CD14-positive monocyte (primary cell): ENCODE results near the gene PHACTR3. TPM values are rescaled to one million over a fixed set of nuclear protein-coding genes. Genes with fewer than 3 reads are reported as not detected.

Source experiments
- DNase-seq, 3 donors: peaks; one replicate each; pipeline ENCODE4 v3.0.0-alpha.2; 2011 to 2022
- H2AFZ ChIP-seq: 2 replicates; pipeline ENCODE4 v1.6.0; 2012; ENCODE audit warnings: mild to moderate bottlenecking, low read depth, low read length, inconsistent platforms; ENCODE audit not compliant: insufficient read depth, poor library complexity, severe bottlenecking
- H3K27ac ChIP-seq, 2 donors: 1 replicate in 1 of 2; 2 replicates in 1 of 2; pipeline ENCODE4 v1.5.1; 2012 to 2013; ENCODE audit warnings: low read length in 2 of 2, control low read depth in 1 of 2, inconsistent platforms in 1 of 2, low read depth in 1 of 2, mild to moderate bottlenecking in 1 of 2
- H3K27me3 ChIP-seq, 2 donors: one replicate each; pipeline versions ENCODE4 v1.6.0 to v1.6.1; 2011 to 2013; ENCODE audit warnings: low read length in 2 of 2; ENCODE audit not compliant: control insufficient read depth in 2 of 2, insufficient read depth in 2 of 2
- H3K36me3 ChIP-seq, 2 donors: replicated peaks in 1 of 2; 1 replicate in 1 of 2; 2 replicates in 1 of 2; pipeline versions ENCODE4 v1.5.1 to v1.6.1; 2012 to 2013; ENCODE audit warnings: low read length in 2 of 2, control low read depth in 1 of 2, inconsistent platforms in 1 of 2, mild to moderate bottlenecking in 1 of 2; ENCODE audit not compliant: insufficient read depth in 2 of 2, control insufficient read depth in 1 of 2
- H3K4me1 ChIP-seq, 2 donors: 1 replicate in 1 of 2; 2 replicates in 1 of 2; pipeline versions ENCODE4 v1.5.1 to v1.6.1; 2012 to 2013; ENCODE audit warnings: low read length in 2 of 2, control low read depth in 1 of 2, inconsistent platforms in 1 of 2, mild to moderate bottlenecking in 1 of 2, moderate library complexity in 1 of 2; ENCODE audit not compliant: insufficient read depth in 2 of 2, control insufficient read depth in 1 of 2
- H3K4me2 ChIP-seq: replicated peaks from 2 replicates; pipeline ENCODE3; 2012; ENCODE audit warnings: low read length, moderate library complexity, mild to moderate bottlenecking; ENCODE audit not compliant: poor library complexity, severe bottlenecking; ENCODE audit errors: extremely low read depth
- H3K4me3 ChIP-seq, 3 experiments: fragments of 200-600 bp in 1 of 3; sonication (generic) in 1 of 3; replicated peaks in 1 of 3; 1 replicate in 2 of 3; 2 replicates in 1 of 3; pipeline ENCODE4 v1.5.1; 2011 to 2013; ENCODE audit warnings: low read length in 3 of 3, mild to moderate bottlenecking in 3 of 3, control low read depth in 2 of 3, low read depth in 2 of 3, inconsistent platforms in 1 of 3, moderate library complexity in 1 of 3
- H3K79me2 ChIP-seq: 2 replicates; pipeline ENCODE4 v1.6.0; 2012; ENCODE audit warnings: mild to moderate bottlenecking, control low read depth, inconsistent platforms, low read length, moderate library complexity; ENCODE audit not compliant: insufficient read depth
- H3K9ac ChIP-seq: 2 replicates; pipeline ENCODE4 v1.6.0; 2017; ENCODE audit warnings: low read length, mild to moderate bottlenecking; ENCODE audit not compliant: insufficient read depth, poor library complexity, severe bottlenecking
- H3K9me3 ChIP-seq, 2 donors: replicated peaks in 1 of 2; 1 replicate in 1 of 2; 2 replicates in 1 of 2; pipeline versions ENCODE4 v1.5.1 to v1.6.1; 2012 to 2013; ENCODE audit warnings: low read length in 2 of 2, control low read depth in 1 of 2; ENCODE audit not compliant: control insufficient read depth in 1 of 2, insufficient read depth in 1 of 2
- H4K20me1 ChIP-seq: 2 replicates; pipeline ENCODE4 v1.6.0; 2012; ENCODE audit warnings: mild to moderate bottlenecking, low read length, control low read depth, moderate library complexity; ENCODE audit not compliant: insufficient read depth
- H3K27ac Mint-ChIP-seq, 7 donors: one replicate each; pipeline ENCODE4 v1.8.0; 2020; ENCODE audit warnings: mild to moderate bottlenecking in 7 of 7, mixed read lengths in 7 of 7, moderate library complexity in 6 of 7, inconsistent platforms in 2 of 7
- H3K27me3 Mint-ChIP-seq, 3 donors: one replicate each; pipeline ENCODE4 v1.8.0; 2021 to 2022; ENCODE audit warnings: low read depth in 3 of 3, mild to moderate bottlenecking in 3 of 3, mixed read lengths in 3 of 3, moderate library complexity in 3 of 3, inconsistent platforms in 1 of 3
- H3K36me3 Mint-ChIP-seq, 2 donors: one replicate each; pipeline ENCODE4 v1.8.0; 2020; ENCODE audit warnings: mixed read lengths in 2 of 2, inconsistent platforms in 1 of 2, mild to moderate bottlenecking in 1 of 2
- H3K4me1 Mint-ChIP-seq: one replicate; pipeline ENCODE4 v1.8.0; 2020; ENCODE audit warnings: mild to moderate bottlenecking, mixed read lengths
- H3K4me3 Mint-ChIP-seq, 2 donors: one replicate each; pipeline ENCODE4 v1.8.0; 2020; ENCODE audit warnings: mild to moderate bottlenecking in 2 of 2, mixed read lengths in 2 of 2, moderate library complexity in 1 of 2
- H3K9me3 Mint-ChIP-seq, 7 donors: one replicate each; pipeline ENCODE4 v1.8.0; 2020 to 2022; ENCODE audit warnings: mixed read lengths in 7 of 7, mild to moderate bottlenecking in 6 of 7, moderate library complexity in 6 of 7, inconsistent platforms in 2 of 7
- WGBS: methylation state at CpG from one replicate; pipeline ENCODE4 v1.1.5; 2013; ENCODE audit warnings: missing lambda C conversion rate; ENCODE audit not compliant: insufficient coverage; 5-methylcytosine and 5-hydroxymethylcytosine counted together
- intact Hi-C, 2 donors: fragments of 100-400 bp; cut with micrococcal nuclease; formaldehyde crosslinking; loops; one replicate each; pipeline versions ENCODE4 v1.15.0 to v1.15.1; 2023
- polyA plus RNA-seq, 3 donors: library from polyadenylated mRNA; depleted of rRNA in 1 of 3; unstranded in 2 of 3; stranded (reverse) in 1 of 3; fragments of 300-500 nt in 2 of 3; fragments of >200 nt in 1 of 3; fragmentation: Illumina TruSeq in 2 of 3; gene quantifications; 1 replicate in 2 of 3; 2 replicates in 1 of 3; pipeline ENCODE4 v1.2.3, GENCODE V29; 2012 to 2021
- TF ChIP-seq, protein P1 (sequence below): fragments of 200-600 bp; IDR thresholded peaks from one replicate; pipeline ENCODE4 v1.8.0; 2022; ENCODE audit warnings: antibody characterized with exemption, mild to moderate bottlenecking

The PHACTR3 gene
- polyA plus RNA-seq, 3 donors: 0.11 to 0.17 TPM; not detected in 1

DNA sequence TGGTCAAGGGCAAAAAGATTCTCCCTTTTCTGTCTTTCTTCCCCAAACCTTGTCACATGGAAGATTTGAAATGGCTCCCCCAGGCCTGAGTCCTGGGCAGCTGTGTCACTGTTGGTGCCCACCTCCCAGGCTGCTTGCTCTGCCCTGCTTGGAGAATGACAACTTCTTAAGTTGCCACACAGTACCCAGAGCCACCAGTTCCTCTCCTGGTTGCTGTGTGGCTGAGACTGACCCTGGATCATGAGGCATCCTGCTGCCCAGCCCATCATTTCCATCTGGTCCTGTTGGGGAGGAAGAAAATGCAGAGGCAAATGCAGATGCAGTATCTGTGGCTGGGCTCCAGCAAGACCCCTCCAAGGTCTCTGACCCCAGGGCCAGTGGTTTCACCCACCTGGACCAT is 113.7 kb downstream of the PHACTR3 start:
- intact Hi-C loops: no loop called here
- H4K20me1 ChIP-seq: peaks cover 4% of the 10 kb centered on the region
- Mint-ChIP-seq H3K36me3 (peaks cover 14 to 17% of the 10 kb centered on the region in 2 donors), H3K9me3 (peaks cover 6 to 35% (median 13%) of the 10 kb centered on the region in 7 donors), H3K27me3 (peaks cover 76 to 84% (median 81%) of the 10 kb centered on the region in 3 donors), H3K4me1 (peaks cover 44% of the 10 kb centered on the region), H3K4me3 (peak overlapping the region in 1 of 2 donors; percentile 82), H3K27ac (peak overlapping the region in 6 of 7 donors; percentile 3 to 83 (median 70))
- no peaks in the 10 kb centered on the region for H3K36me3 ChIP-seq
- H2AFZ ChIP-seq: no peak overlapping the region
- DNase-seq: peak; percentile 27 to 46 (median 29)
- H3K79me2 ChIP-seq: no peaks in the 10 kb centered on the region
- H3K27ac ChIP-seq: no peak overlapping the region
- peaks cover 58 to 82% of the 10 kb centered on the region in 2 donors for H3K27me3 ChIP-seq
- TF ChIP-seq, protein P1, sequence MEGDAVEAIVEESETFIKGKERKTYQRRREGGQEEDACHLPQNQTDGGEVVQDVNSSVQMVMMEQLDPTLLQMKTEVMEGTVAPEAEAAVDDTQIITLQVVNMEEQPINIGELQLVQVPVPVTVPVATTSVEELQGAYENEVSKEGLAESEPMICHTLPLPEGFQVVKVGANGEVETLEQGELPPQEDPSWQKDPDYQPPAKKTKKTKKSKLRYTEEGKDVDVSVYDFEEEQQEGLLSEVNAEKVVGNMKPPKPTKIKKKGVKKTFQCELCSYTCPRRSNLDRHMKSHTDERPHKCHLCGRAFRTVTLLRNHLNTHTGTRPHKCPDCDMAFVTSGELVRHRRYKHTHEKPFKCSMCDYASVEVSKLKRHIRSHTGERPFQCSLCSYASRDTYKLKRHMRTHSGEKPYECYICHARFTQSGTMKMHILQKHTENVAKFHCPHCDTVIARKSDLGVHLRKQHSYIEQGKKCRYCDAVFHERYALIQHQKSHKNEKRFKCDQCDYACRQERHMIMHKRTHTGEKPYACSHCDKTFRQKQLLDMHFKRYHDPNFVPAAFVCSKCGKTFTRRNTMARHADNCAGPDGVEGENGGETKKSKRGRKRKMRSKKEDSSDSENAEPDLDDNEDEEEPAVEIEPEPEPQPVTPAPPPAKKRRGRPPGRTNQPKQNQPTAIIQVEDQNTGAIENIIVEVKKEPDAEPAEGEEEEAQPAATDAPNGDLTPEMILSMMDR: no peak
- no peak overlapping the region for H3K4me3 ChIP-seq
- H3K4me2 ChIP-seq: no peak overlapping the region
- H3K9me3 ChIP-seq: peaks cover 0 to 12% of the 10 kb centered on the region in 2 donors
- peaks cover 37 to 41% of the 10 kb centered on the region in 2 donors for H3K4me1 ChIP-seq
- no peak overlapping the region for H3K9ac ChIP-seq

DNA sequence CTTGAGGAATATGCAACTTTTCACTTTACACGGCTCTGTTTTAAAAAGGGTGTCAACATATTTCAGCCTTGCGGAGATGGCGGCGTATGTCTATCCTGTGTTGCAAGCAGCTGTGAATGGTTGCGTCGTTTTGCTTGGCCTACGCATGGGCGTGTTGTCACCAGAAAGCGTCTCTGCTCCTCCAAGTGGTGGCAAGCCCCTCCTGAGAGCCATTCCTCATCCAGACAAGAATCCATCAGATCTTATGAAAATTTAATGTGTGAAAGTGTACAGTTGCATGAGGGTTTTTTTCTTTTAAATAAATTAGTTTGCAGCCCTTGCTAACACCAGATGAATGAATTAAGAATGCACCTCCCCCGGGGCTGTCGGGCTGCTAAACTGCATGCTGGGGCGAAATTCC is 114.4 kb downstream of the PHACTR3 start:
- no peak overlapping the region for H3K9ac ChIP-seq
- no peak overlapping the region for H3K4me2 ChIP-seq
- DNase-seq: peak; percentile 15 to 46 (median 33)
- H3K4me1 ChIP-seq: peaks cover 44 to 48% of the 10 kb centered on the region in 2 donors
- H3K4me1 Mint-ChIP-seq: peaks cover 51% of the 10 kb centered on the region
- H3K36me3 ChIP-seq: no peaks in the 10 kb centered on the region
- peak overlapping the region in 1 of 2 donors; percentile 82 for H3K4me3 Mint-ChIP-seq
- H3K36me3 Mint-ChIP-seq: peaks cover 15 to 18% of the 10 kb centered on the region in 2 donors
- intact Hi-C loops: no loop called here
- H3K27ac ChIP-seq: no peak overlapping the region
- H3K79me2 ChIP-seq: no peaks in the 10 kb centered on the region
- peaks cover 6% of the 10 kb centered on the region for H4K20me1 ChIP-seq
- H3K27ac Mint-ChIP-seq: peak overlapping the region in 5 of 7 donors; percentile 26 to 83 (median 70)
- H3K4me3 ChIP-seq: no peak overlapping the region
- peaks cover 0 to 5% of the 10 kb centered on the region in 2 donors for H3K9me3 ChIP-seq
- H2AFZ ChIP-seq: no peak overlapping the region
- H3K9me3 Mint-ChIP-seq: peaks cover under 1 to 32% (median 8%) of the 10 kb centered on the region in 7 donors
- peaks cover 76 to 84% (median 78%) of the 10 kb centered on the region in 3 donors for H3K27me3 Mint-ChIP-seq
- H3K27me3 ChIP-seq: peaks cover 55 to 78% of the 10 kb centered on the region in 2 donors
- no CpG with 5 or more reads among the region's 12 CpGs for WGBS
- TF ChIP-seq, protein P1: no peak
